Fibroblast of lung (primary cell): Measurements from ENCODE around the gene KIF25. TPM values are rescaled to one million over a fixed set of nuclear protein-coding genes. Genes with fewer than 3 reads are reported as not detected.

Source experiments
- DNase-seq, 2 donors: peaks; one replicate each; pipeline versions ENCODE4 v3.0.0 to v3.0.0-alpha.2; 2010; ENCODE audit warnings: low read depth in 2 of 2
- H2AFZ ChIP-seq: 2 replicates; pipeline ENCODE4 v1.5.1; 2012; ENCODE audit warnings: low read length, control low read depth, inconsistent platforms
- H3K27ac ChIP-seq: 2 replicates; pipeline ENCODE4 v1.5.1; 2011; ENCODE audit warnings: low read length, control low read depth; ENCODE audit not compliant: insufficient read depth
- H3K27me3 ChIP-seq: 2 replicates; pipeline ENCODE4 v1.5.1; 2011; ENCODE audit warnings: mild to moderate bottlenecking, low read length; ENCODE audit not compliant: control insufficient read depth, insufficient read depth
- H3K36me3 ChIP-seq: 2 replicates; pipeline ENCODE4 v1.5.1; 2011; ENCODE audit warnings: low read length; ENCODE audit not compliant: control insufficient read depth, insufficient read depth
- H3K4me1 ChIP-seq: 2 replicates; pipeline ENCODE4 v1.5.1; 2011; ENCODE audit warnings: low read length; ENCODE audit not compliant: control insufficient read depth, insufficient read depth; ENCODE audit errors: extremely low read depth
- H3K4me2 ChIP-seq: 2 replicates; pipeline ENCODE4 v1.5.1; 2011; ENCODE audit warnings: low read length, control low read depth; ENCODE audit not compliant: insufficient read depth; ENCODE audit errors: extremely low read depth
- H3K4me3 ChIP-seq, 4 experiments: fragments of 200-600 bp in 1 of 4; sonication (generic) in 1 of 4; replicated peaks in 1 of 4; 2 replicates each; pipeline ENCODE4 v1.5.1; 2011 to 2016; ENCODE audit warnings: low read length in 4 of 4, low read depth in 3 of 4, mild to moderate bottlenecking in 3 of 4, control low read depth in 2 of 4, inconsistent platforms in 1 of 4, mixed read lengths in 1 of 4; ENCODE audit not compliant: insufficient read depth in 1 of 4; ENCODE audit errors: control extremely low read depth in 1 of 4
- H3K79me2 ChIP-seq: 2 replicates; pipeline ENCODE4 v1.5.1; 2012; ENCODE audit warnings: mild to moderate bottlenecking, low read length, inconsistent platforms; ENCODE audit not compliant: control insufficient read depth, insufficient read depth
- H3K9ac ChIP-seq: 2 replicates; pipeline ENCODE4 v1.5.1; 2011; ENCODE audit warnings: mild to moderate bottlenecking, low read length, control low read depth; ENCODE audit not compliant: insufficient read depth
- H3K9me3 ChIP-seq: 2 replicates; pipeline ENCODE4 v1.5.1; 2012; ENCODE audit warnings: low read depth, low read length; ENCODE audit not compliant: control insufficient read depth, insufficient read depth
- H4K20me1 ChIP-seq: 2 replicates; pipeline ENCODE4 v1.5.1; 2011; ENCODE audit warnings: low read length; ENCODE audit not compliant: control insufficient read depth, insufficient read depth; ENCODE audit errors: extremely low read depth
- CTCF ChIP-seq, 2 donors: IDR thresholded peaks in 1 of 2; conservative IDR thresholded peaks in 1 of 2; 1 replicate in 1 of 2; 2 replicates in 1 of 2; pipeline ENCODE4 v1.5.1; 2011 to 2012; ENCODE audit warnings: low read length in 2 of 2, control low read depth in 1 of 2, inconsistent platforms in 1 of 2, low read depth in 1 of 2, mild to moderate bottlenecking in 1 of 2
- EZH2 ChIP-seq: IDR thresholded peaks from 2 replicates; pipeline ENCODE4 v1.5.1; 2012; ENCODE audit warnings: low read length, control low read depth, mild to moderate bottlenecking; ENCODE audit errors: missing control alignments
- polyA plus RNA-seq, 2 donors: library from polyadenylated mRNA; depleted of rRNA in 1 of 2; stranded (reverse) in 1 of 2; unstranded in 1 of 2; fragments of >200 nt; gene quantifications; 2 replicates each; pipeline ENCODE4 v1.2.1, GENCODE V29; 2011 to 2012; ENCODE audit warnings: missing spikeins in 1 of 2
- total RNA-seq: library from RNA; depleted of rRNA; stranded (reverse); fragments of >200 nt; gene quantifications from 2 replicates; pipeline ENCODE4 v1.2.1, GENCODE V29; 2014

Gene KIF25
- total and polyA plus RNA-seq, 2 donors (not counting 1 experiment from before 2014, with no cell fraction given) = 0.33 TPM; not detected in 1

GRCh38 chr6:168090706-168091105 is 93.2 kb downstream of the KIF25 start:
- no peaks in the 10 kb centered on the region for H3K79me2 ChIP-seq
- no peaks in the 10 kb centered on the region for H3K4me1 ChIP-seq
- no peak overlapping the region for H3K9ac ChIP-seq
- no peaks in the 10 kb centered on the region for H3K27me3 ChIP-seq
- no peak overlapping the region for H3K4me2 ChIP-seq
- H3K9me3 ChIP-seq = no peaks in the 10 kb centered on the region
- H3K4me3 ChIP-seq = no peak overlapping the region
- TF ChIP-seq CTCF (conservative IDR thresholded peaks at IDR 0.05 in 1 of 2, IDR thresholded peaks at IDR 0.05 in 1 of 2; ENCODE audit: low read depth in 1 of 2, low read length in 2 of 2) (no peak), EZH2 (no peak)
- H2AFZ ChIP-seq = no peak overlapping the region
- H4K20me1 ChIP-seq = no peaks in the 10 kb centered on the region
- H3K27ac ChIP-seq = no peak overlapping the region
- H3K36me3 ChIP-seq = no peaks in the 10 kb centered on the region
- DNase-seq = no peak

GRCh38 chr6:168091381-168092264 is 94.2 kb downstream of the KIF25 start:
- no peaks in the 10 kb centered on the region for H3K79me2 ChIP-seq
- no peak overlapping the region for H3K4me2 ChIP-seq
- no peak overlapping the region for H3K9ac ChIP-seq
- no peaks in the 10 kb centered on the region for H3K36me3 ChIP-seq
- H4K20me1 ChIP-seq = no peaks in the 10 kb centered on the region
- H3K4me1 ChIP-seq = no peaks in the 10 kb centered on the region
- H3K4me3 ChIP-seq = no peak overlapping the region
- H3K27me3 ChIP-seq = no peaks in the 10 kb centered on the region
- DNase-seq = no peak
- H3K9me3 ChIP-seq = no peaks in the 10 kb centered on the region
- no peak overlapping the region for H3K27ac ChIP-seq
- no peak overlapping the region for H2AFZ ChIP-seq
- TF ChIP-seq CTCF (conservative IDR thresholded peaks at IDR 0.05 in 1 of 2, IDR thresholded peaks at IDR 0.05 in 1 of 2; ENCODE audit: low read depth in 1 of 2, low read length in 2 of 2) (no peak), EZH2 (no peak)

GRCh38 chr6:168092541-168092940 is 95.1 kb downstream of the KIF25 start:
- Histone ChIP-seq H3K4me3 (no peak overlapping the region), H3K4me2 (no peak overlapping the region), H3K4me1 (no peaks in the 10 kb centered on the region), H3K9ac (no peak overlapping the region), H3K27ac (no peak overlapping the region), H3K36me3 (no peaks in the 10 kb centered on the region), H3K27me3 (no peaks in the 10 kb centered on the region), H3K9me3 (no peaks in the 10 kb centered on the region), H4K20me1 (no peaks in the 10 kb centered on the region), H2AFZ (no peak overlapping the region), H3K79me2 (no peaks in the 10 kb centered on the region)
- no peak for TF ChIP-seq CTCF (conservative IDR thresholded peaks at IDR 0.05 in 1 of 2, IDR thresholded peaks at IDR 0.05 in 1 of 2; ENCODE audit: low read depth in 1 of 2, low read length in 2 of 2)
- TF ChIP-seq EZH2 = no peak
- no peak for DNase-seq
